Measurements from ENCODE around the gene MGLL.

Gene MGLL

DNA sequence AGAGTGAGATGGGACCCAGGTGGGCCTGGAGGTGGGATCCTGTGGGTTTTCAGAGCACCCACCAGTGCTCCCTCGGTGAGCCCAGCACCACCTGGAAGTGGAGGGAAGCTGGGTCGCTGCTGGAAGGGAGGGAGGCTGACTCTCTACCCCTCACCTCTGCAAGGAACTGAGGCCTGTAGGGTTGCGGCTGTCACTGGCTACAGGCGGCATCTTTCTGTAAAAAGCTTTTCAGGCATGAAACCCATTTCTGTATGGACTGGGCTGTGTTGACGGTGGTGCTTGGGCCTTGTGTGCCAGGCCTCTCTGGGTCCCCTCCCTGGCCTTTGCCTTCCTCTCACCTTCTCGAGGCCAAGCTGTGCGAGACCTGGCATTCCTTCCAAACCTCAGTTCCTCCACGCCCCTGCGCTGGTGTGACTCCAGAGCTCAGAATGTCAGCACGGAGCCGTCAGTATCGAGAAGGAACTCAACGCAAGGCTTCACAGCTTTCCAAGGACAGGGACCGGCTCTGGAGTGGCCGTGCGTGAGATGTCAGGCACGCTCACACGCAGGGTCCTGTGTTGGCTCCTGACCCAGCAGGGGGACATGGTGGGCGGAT lies 133.0 kb downstream of the MGLL start:
- CTCF ChIA-PET = interaction anchor here (0.8 to 1.2 kb wide), 2 partner anchors 114 to 305 kb away, joined by 5 read pairs; no protein-coding TSS in a partner anchor
- peak overlapping the region; percentile 98 for H3K27ac ChIP-seq
- DNase-seq (ENCODE audit: low spot score) = no peak
- POLR2A ChIA-PET (ENCODE audit: low non-redundant PET) = no interaction called here
- TF ChIP-seq, protein P1, sequence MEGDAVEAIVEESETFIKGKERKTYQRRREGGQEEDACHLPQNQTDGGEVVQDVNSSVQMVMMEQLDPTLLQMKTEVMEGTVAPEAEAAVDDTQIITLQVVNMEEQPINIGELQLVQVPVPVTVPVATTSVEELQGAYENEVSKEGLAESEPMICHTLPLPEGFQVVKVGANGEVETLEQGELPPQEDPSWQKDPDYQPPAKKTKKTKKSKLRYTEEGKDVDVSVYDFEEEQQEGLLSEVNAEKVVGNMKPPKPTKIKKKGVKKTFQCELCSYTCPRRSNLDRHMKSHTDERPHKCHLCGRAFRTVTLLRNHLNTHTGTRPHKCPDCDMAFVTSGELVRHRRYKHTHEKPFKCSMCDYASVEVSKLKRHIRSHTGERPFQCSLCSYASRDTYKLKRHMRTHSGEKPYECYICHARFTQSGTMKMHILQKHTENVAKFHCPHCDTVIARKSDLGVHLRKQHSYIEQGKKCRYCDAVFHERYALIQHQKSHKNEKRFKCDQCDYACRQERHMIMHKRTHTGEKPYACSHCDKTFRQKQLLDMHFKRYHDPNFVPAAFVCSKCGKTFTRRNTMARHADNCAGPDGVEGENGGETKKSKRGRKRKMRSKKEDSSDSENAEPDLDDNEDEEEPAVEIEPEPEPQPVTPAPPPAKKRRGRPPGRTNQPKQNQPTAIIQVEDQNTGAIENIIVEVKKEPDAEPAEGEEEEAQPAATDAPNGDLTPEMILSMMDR (conservative IDR thresholded peaks at IDR 0.05; ENCODE audit: low read depth) = no peak

DNA sequence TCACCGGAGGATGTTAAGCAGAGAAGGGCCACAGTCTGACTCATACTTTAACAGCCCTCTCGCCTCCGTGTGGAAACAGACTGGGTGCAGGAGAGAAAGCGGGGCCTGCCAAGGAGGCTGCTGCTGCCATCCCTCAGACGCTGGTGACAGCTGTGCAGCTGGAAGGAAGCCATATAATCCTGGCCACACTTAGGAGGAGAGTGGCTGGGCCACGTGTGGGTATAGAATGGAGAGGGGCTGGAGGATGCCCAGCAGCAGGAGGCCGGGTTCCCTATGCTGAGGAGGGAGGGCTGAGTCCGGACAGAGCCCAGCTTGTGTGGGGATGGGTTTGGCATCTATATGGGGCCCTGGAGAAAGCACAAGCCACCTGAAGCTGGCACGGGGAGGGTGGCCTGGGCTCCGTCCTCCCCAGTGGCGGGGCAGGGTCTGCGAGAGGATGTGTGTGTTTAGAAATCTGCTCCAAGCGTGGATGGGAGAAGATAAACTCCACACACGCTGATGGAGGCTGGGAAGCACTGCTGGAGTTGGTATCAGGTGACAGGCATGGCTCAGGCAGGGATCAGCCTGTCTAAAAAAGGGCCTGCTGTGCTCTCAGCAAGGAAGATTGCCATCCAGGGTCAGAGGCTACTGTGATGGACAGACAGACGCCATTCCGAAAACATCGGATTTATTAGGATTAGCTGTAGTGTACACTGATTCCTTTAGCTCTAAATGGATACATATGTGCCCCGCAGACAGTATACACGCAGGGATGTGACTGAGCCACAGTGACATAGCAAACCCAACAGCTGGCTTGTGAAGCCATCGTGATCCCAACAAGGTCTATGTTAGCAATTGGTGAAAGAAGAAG lies 133.7 kb downstream of the MGLL start:
- ChIA-PET CTCF (interaction anchor here (0.5 to 1.2 kb wide), 3 partner anchors 114 to 305 kb away, joined by 3 to 5 read pairs (median 5); no protein-coding TSS in a partner anchor), POLR2A (ENCODE audit: low non-redundant PET) (no interaction called here)
- no peak for DNase-seq (ENCODE audit: low spot score)
- peak overlapping the region; percentile 98 for H3K27ac ChIP-seq
- TF ChIP-seq, protein P1 (conservative IDR thresholded peaks at IDR 0.05; ENCODE audit: low read depth) = no peak

DNA sequence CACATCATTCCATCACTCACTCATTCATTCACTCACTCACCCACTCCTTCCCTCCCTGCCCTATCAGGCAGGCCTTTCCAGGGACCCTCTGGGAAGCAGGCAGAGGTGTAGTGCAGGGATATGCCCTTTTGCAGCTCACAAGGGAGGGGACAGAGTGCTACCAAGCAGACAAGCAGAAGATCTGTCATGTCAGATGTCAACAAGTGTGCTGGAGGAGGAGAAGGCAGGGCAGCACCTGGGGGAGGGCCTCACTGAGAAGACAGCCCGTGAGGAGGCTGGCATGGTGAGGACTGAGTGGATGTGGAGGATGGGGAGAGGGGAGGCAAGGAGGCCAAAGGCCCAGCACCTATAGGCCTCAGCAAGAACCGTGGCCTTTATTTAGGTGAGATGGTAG lies 134.3 kb downstream of the MGLL start:
- ChIA-PET CTCF (interaction anchor here (0.5 kb wide), 1 partner anchor 283 kb away, joined by 3 read pairs; no protein-coding TSS in a partner anchor), POLR2A (ENCODE audit: low non-redundant PET) (no interaction called here)
- DNase-seq (ENCODE audit: low spot score) = no peak
- TF ChIP-seq, protein P1 (conservative IDR thresholded peaks at IDR 0.05; ENCODE audit: low read depth) = no peak
- peak overlapping the region; percentile 98 for H3K27ac ChIP-seq

DNA sequence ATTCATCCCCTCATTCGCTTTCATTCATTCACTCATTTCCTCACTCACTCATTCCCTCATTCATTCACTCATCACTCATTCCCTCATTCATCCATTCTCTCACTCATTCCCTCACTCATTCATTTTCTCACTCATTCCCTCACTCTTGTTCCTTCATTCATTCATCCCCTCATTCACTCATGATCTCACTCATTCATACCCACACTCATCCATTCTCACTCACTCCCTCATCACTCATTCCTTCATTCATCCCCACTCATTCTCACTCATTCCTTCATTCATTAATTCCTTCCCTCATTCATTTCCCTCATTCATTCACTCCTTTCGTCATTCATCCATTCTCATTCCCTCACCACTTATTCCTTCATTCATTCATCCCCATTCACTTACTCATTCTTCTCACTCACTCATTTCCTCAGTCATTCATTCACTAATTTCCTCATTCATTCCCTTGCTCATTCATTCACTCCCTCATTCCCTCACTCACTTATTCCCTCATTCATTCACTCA lies 135.0 kb downstream of the MGLL start:
- TF ChIP-seq, protein P1 (conservative IDR thresholded peaks at IDR 0.05; ENCODE audit: low read depth) = no peak
- ChIA-PET POLR2A (ENCODE audit: low non-redundant PET) (no interaction called here), CTCF (no interaction called here)
- H3K27ac ChIP-seq = no peak overlapping the region
- DNase-seq (ENCODE audit: low spot score) = no peak

DNA sequence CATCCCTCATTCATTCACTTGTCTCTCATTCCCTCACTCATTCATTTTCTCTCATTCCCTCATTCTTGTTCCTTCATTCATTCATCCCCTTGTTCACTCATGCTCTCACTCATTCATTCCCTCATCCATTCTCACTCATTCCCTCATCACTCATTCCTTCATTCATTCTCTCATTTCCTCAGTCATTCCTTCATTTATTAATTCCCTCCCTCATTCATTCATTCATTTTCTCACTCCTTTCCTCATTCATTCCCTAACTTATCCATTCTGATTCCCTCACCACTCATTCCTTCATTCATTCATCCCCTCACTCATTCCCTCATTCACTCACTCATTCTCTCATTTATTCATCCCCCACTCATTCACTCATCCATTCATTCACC lies 135.8 kb downstream of the MGLL start:
- TF ChIP-seq, protein P1 (conservative IDR thresholded peaks at IDR 0.05; ENCODE audit: low read depth) = no peak
- CTCF ChIA-PET = no interaction called here
- POLR2A ChIA-PET (ENCODE audit: low non-redundant PET) = no interaction called here
- DNase-seq (ENCODE audit: low spot score) = no peak
- H3K27ac ChIP-seq = no peak overlapping the region

DNA sequence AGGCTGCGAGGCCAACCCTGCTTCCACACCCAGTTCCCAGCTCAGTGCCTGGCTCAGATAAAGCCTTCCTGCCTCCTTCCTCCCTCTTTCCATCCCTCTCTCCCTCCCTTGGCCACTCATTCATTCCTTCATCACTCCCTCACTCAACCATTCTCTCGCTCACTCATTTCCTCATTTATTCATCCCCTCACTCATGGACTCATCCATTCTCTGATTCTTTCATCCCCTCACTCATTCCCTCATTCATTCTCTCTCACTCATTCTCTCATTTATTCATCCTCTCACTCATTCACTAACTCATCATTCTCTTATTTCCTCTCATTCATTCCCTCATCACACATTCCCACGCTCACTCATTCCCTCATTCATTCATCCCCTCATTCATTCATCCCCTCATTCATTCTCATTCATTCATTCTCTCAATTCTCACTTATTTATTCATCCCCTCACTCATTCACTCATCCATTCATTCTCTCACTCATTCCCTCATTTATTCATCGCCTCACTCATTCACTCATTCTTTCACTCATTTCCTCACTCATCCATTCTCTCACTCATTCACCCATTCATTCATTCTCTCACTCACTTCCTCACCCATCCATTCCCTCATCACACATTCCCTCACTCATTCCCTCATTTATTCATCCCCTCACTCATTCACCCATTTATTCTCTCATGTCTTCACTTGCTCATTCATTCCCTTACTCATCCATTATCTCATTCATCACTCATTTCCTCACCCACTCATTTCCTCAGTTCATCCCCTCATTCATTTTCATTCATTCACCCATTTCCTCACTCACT lies 136.4 kb downstream of the MGLL start:
- peak overlapping the region; percentile 43 for H3K27ac ChIP-seq
- ChIA-PET CTCF (interaction anchor here (0.7 kb wide), 1 partner anchor 428 kb away, joined by 3 read pairs; no protein-coding TSS in a partner anchor), POLR2A (ENCODE audit: low non-redundant PET) (no interaction called here)
- TF ChIP-seq, protein P1 (conservative IDR thresholded peaks at IDR 0.05; ENCODE audit: low read depth) = no peak
- DNase-seq (ENCODE audit: low spot score) = no peak

All from RWPE1 (cell line).